Testis (tissue), 2 donors: ENCODE data around the gene TTLL5.

Experiments
- CTCF ChIP-seq, 3 experiments: fragments of 450-650 bp in 2 of 3; fragments of 200-600 bp in 1 of 3; sonication (generic) in 1 of 3; IDR thresholded peaks; one replicate each; pipeline ENCODE4 v1.5.1; 2016 to 2019; ENCODE audit warnings: antibody characterized with exemption in 3 of 3, mild to moderate bottlenecking in 2 of 3, moderate library complexity in 1 of 3
- POLR2A ChIP-seq: fragments of 450-650 bp; IDR thresholded peaks from one replicate; pipeline ENCODE4 v1.6.1; 2017; ENCODE audit warnings: antibody characterized with exemption, mild to moderate bottlenecking, moderate library complexity

GRCh38 chr14:75996488-75996887 is 335.4 kb downstream of the TTLL5 start:
- no peak for TF ChIP-seq CTCF (IDR thresholded peaks at IDR 0.05)
- no peak for TF ChIP-seq POLR2A
